Testis (tissue), 2 donors: ENCODE measurements around the gene FAM72B.
"Not testable (repeated sequence)": the region's sequence is repeated elsewhere in the genome, so short reads cannot be mapped to it uniquely, and the experiment has no call there.

Experiments used
- CTCF ChIP-seq, 3 experiments: fragments of 450-650 bp in 2 of 3; fragments of 200-600 bp in 1 of 3; sonication (generic) in 1 of 3; IDR thresholded peaks; one replicate each; pipeline ENCODE4 v1.5.1; 2016 to 2019; ENCODE audit warnings: antibody characterized with exemption in 3 of 3, mild to moderate bottlenecking in 2 of 3, moderate library complexity in 1 of 3
- POLR2A ChIP-seq: fragments of 450-650 bp; IDR thresholded peaks from one replicate; pipeline ENCODE4 v1.6.1; 2017; ENCODE audit warnings: antibody characterized with exemption, mild to moderate bottlenecking, moderate library complexity

- not testable (repeated sequence) for TF ChIP-seq CTCF (IDR thresholded peaks at IDR 0.05); POLR2A
Observed at GRCh38 chr1:121151294-121151693, 32.8 kb downstream of the FAM72B start.
